Breast epithelium (tissue), 4 donors: ENCODE results near the gene PLXNA4. TPM values are rescaled to one million over a fixed set of nuclear protein-coding genes. Genes with fewer than 3 reads are reported as not detected.

ENCODE experiments used
- DNase-seq, 2 donors: peaks; one replicate each; pipeline ENCODE4 v3.0.0-alpha.2; 2019; ENCODE audit warnings: low spot score in 2 of 2
- H3K27ac ChIP-seq, 2 donors: fragments of 200-600 bp; sonication (generic) in 1 of 2; one replicate each; pipeline ENCODE4 v1.5.1; 2016 to 2019; ENCODE audit warnings: mild to moderate bottlenecking in 1 of 2
- H3K27me3 ChIP-seq, 2 donors: fragments of 200-600 bp; sonication (generic) in 1 of 2; one replicate each; pipeline versions ENCODE4 v1.5.1 to v1.6.0; 2017 to 2019; ENCODE audit warnings: control low read depth in 1 of 2, mild to moderate bottlenecking in 1 of 2
- H3K36me3 ChIP-seq: fragments of 200-600 bp; one replicate; pipeline ENCODE4 v1.5.1; 2019
- H3K4me1 ChIP-seq, 2 donors: fragments of 200-600 bp; sonication (generic); one replicate each; pipeline ENCODE4 v1.5.1; 2016 to 2019; ENCODE audit warnings: control low read depth in 1 of 2
- H3K4me3 ChIP-seq, 3 donors: fragments of 200-600 bp; sonication (generic); 1 replicate in 2 of 3; 2 replicates in 1 of 3; pipeline ENCODE4 v1.5.1; 2016 to 2019; ENCODE audit warnings: mild to moderate bottlenecking in 3 of 3, moderate library complexity in 2 of 3
- H3K9me3 ChIP-seq, 2 donors: fragments of 200-600 bp; sonication (generic) in 1 of 2; one replicate each; pipeline ENCODE4 v1.5.1; 2016 to 2019; ENCODE audit warnings: control low read depth in 1 of 2
- CTCF ChIP-seq, 3 donors: fragments of 450-650 bp; IDR thresholded peaks; one replicate each; pipeline ENCODE4 v1.5.1; 2016 to 2017; ENCODE audit warnings: antibody characterized with exemption in 3 of 3, mild to moderate bottlenecking in 3 of 3, moderate library complexity in 3 of 3
- POLR2A ChIP-seq: fragments of 450-650 bp; IDR thresholded peaks from one replicate; pipeline ENCODE4 v1.6.1; 2016; ENCODE audit warnings: antibody characterized with exemption, mild to moderate bottlenecking, moderate library complexity
- POLR2AphosphoS5 ChIP-seq, 3 donors: sonication (generic); formaldehyde crosslinking; IDR thresholded peaks; one replicate each; pipeline ENCODE4 v1.6.1; 2017; ENCODE audit warnings: antibody characterized with exemption in 3 of 3
- intact Hi-C: fragments of 100-400 bp; cut with DNase I; formaldehyde crosslinking; loops from one replicate; pipeline ENCODE4 v1.15.1; 2023; ENCODE audit warnings: low total_unique reads
- total RNA-seq, 3 donors: library from RNA; depleted of rRNA; stranded (reverse); fragments of >200 nt; gene quantifications; one replicate each; pipeline ENCODE4 v1.1.0, GENCODE V29; 2016

PLXNA4 gene
- total RNA-seq, 3 donors from 2014 or later: 7.2 to 32.5 (median 26.2) TPM

- H3K4me3 ChIP-seq: no peak overlapping the region
- peak in 1 of 2 donors; percentile 2 for DNase-seq
- intact Hi-C loops: no loop called here
- no peaks in the 10 kb centered on the region for H3K4me1 ChIP-seq
- no peak overlapping the region for H3K27ac ChIP-seq
- no peaks in the 10 kb centered on the region for H3K27me3 ChIP-seq
- H3K9me3 ChIP-seq: no peaks in the 10 kb centered on the region
- TF ChIP-seq POLR2AphosphoS5 (IDR thresholded peaks at IDR 0.05): no peak
- no peak for TF ChIP-seq CTCF (IDR thresholded peaks at IDR 0.05)
- TF ChIP-seq POLR2A: no peak
- no peaks in the 10 kb centered on the region for H3K36me3 ChIP-seq
Measured at GRCh38 chr7:132130497-132130896, 445.8 kb downstream of the PLXNA4 start.

GRCh38 chr7:132125872-132126595 lies 450.2 kb downstream of the PLXNA4 start:
- H3K36me3 ChIP-seq: no peaks in the 10 kb centered on the region
- TF ChIP-seq CTCF (IDR thresholded peaks at IDR 0.05) (no peak), POLR2AphosphoS5 (IDR thresholded peaks at IDR 0.05) (no peak), POLR2A (no peak)
- intact Hi-C loops: no loop called here

GRCh38 chr7:132125096-132125495 lies 451.2 kb downstream of the PLXNA4 start:
- TF ChIP-seq CTCF (IDR thresholded peaks at IDR 0.05): no peak
- no peak for TF ChIP-seq POLR2AphosphoS5 (IDR thresholded peaks at IDR 0.05)
- TF ChIP-seq POLR2A: no peak
- Histone ChIP-seq H3K27ac (no peak overlapping the region), H3K4me1 (no peaks in the 10 kb centered on the region), H3K9me3 (no peaks in the 10 kb centered on the region), H3K36me3 (no peaks in the 10 kb centered on the region), H3K27me3 (no peaks in the 10 kb centered on the region), H3K4me3 (no peak overlapping the region)
- DNase-seq: no peak
- intact Hi-C loops: no loop called here

More at GRCh38 chr7:132125872-132126595, 450.2 kb downstream of the PLXNA4 start:
- Histone ChIP-seq H3K4me3 (no peak overlapping the region), H3K27ac (no peak overlapping the region), H3K9me3 (no peaks in the 10 kb centered on the region), H3K4me1 (no peaks in the 10 kb centered on the region), H3K27me3 (no peaks in the 10 kb centered on the region)
- DNase-seq: no peak

GRCh38 chr7:132124575-132124974 lies 451.7 kb downstream of the PLXNA4 start:
- DNase-seq: no peak
- no peak overlapping the region for H3K4me3 ChIP-seq
- H3K27me3 ChIP-seq: no peaks in the 10 kb centered on the region
- intact Hi-C loops: no loop called here
- H3K9me3 ChIP-seq: no peaks in the 10 kb centered on the region
- no peaks in the 10 kb centered on the region for H3K36me3 ChIP-seq
- TF ChIP-seq POLR2A: no peak
- no peaks in the 10 kb centered on the region for H3K4me1 ChIP-seq
- no peak overlapping the region for H3K27ac ChIP-seq

GRCh38 chr7:132123773-132124172 lies 452.5 kb downstream of the PLXNA4 start:
- Histone ChIP-seq H3K27ac (no peak overlapping the region), H3K36me3 (no peaks in the 10 kb centered on the region), H3K9me3 (no peaks in the 10 kb centered on the region), H3K4me3 (no peak overlapping the region), H3K4me1 (no peaks in the 10 kb centered on the region), H3K27me3 (no peaks in the 10 kb centered on the region)
- TF ChIP-seq POLR2AphosphoS5 (IDR thresholded peaks at IDR 0.05): no peak
- TF ChIP-seq POLR2A: no peak
- no peak for TF ChIP-seq CTCF (IDR thresholded peaks at IDR 0.05)
- no peak for DNase-seq
- intact Hi-C loops: no loop called here
